Globus pallidus (tissue), 1 donor: ENCODE data around the gene PCBP2.
"Not testable (repeated sequence)": the region's sequence is repeated elsewhere in the genome, so short reads cannot be mapped to it uniquely, and the experiment has no call there.

Experiments
- DNase-seq: peaks from one replicate; pipeline ENCODE4 v3.0.0-alpha.2; 2015; ENCODE audit warnings: low spot score

PCBP2 gene

GRCh38 chr12:53441040-53441833 is 10.7 kb upstream of the PCBP2 start, which contains the start of gene PRR13:
Gene PRR13 (plus strand): TSS chr12:53441734. CDS start chr12:53442715, 981 bp downstream.
- DNase-seq, result peak; percentile 100

DNA sequence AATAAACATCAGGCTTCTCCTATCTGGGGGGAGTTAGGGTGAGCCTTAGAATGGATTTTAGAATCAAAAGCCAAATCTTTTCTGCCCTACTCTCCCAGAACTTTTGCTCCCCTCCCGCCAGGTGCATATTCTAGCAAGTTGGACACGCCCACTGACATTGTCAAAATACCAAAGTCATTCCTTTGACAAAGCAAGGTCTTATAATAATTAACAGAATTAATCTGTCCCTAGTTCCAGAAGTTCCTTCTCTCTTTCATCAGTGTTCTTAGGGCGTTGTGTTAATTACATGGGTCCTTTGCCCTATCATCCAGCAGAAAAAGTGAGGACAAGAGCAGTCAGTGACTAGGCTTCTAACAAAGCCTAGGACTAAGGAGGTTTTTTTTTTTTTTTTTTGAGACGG is 7.9 kb upstream of the PCBP2 start:
- no peak for DNase-seq

- not testable (repeated sequence) for DNase-seq
Observed at GRCh38 chr12:53444593-53445325, 7.1 kb upstream of the PCBP2 start.

- DNase-seq, result no peak
Observed at GRCh38 chr12:53450936-53451335, 966 bp upstream of the PCBP2 start.

- peak; percentile 91 for DNase-seq
Observed at GRCh38 chr12:53452159-53453077, 516 bp downstream of the PCBP2 start.

DNA sequence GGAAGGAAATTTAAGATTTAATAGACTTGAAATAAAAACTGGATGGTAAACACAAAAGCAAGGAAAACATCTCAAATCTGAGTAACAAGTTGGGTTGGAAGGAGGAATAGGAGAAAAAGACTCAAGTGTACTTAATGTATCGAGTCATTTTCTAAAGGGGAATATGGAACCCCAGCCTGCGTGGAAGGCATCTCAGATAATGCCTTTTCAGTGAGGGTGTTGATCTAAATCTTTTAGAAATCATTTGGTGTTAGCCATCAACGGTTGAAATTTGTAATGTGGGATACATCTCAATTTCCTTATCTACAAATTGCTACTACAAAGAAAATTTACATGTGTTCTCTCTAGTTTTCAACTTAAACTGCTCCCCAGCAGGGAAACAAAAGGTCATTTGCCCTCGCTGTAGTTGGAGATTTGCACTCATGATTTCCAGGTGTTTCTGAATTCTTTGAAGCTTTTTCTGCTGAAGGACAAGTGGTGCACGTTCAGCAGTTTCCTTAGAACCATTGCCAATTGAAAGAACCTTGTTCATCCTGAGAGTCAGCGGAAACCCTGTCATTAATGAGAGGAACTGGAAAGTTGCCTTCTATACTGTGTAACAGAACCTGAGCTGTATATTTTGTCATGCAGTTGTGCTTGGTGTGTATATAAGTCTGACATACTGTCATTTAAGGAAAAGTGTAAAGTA is 2.2 kb downstream of the PCBP2 start:
- no peak for DNase-seq

DNA sequence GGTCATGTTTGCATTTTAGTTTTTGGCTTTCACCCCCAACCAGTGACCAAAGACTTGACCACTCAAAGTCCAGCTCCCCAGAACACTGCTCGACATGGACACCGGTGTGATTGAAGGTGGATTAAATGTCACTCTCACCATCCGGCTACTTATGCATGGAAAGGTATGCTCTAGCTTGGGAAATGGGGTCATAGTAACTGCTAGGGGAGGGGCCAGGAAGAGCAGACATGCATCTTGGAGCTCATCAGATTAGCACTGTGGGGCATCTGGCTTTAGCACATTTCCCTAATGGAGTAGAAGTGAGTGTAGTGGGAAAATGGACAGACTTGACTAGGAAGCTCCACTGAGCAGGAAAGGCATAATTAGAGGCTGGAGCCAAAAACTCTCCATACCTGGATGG is 2.8 kb downstream of the PCBP2 start:
- no peak for DNase-seq

GRCh38 chr12:53456654-53457366 is 4.9 kb downstream of the PCBP2 start:
- no peak for DNase-seq

DNA sequence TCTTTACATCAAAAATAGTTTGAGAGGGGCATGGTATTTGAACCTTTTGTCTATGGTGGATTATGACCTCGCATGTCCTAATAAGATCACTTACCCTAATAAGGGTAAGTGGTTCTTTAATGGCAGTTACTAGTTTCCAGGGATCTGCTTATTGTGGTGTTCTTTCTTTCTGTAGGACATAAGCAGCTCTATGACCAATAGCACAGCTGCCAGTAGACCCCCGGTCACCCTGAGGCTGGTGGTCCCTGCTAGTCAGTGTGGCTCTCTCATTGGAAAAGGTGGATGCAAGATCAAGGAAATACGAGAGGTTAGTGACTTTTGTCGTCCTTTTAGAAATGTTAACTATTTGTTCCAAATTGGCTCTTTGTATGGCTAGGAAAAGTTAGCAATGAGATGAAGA is 7.2 kb downstream of the PCBP2 start:
- no peak for DNase-seq

DNA sequence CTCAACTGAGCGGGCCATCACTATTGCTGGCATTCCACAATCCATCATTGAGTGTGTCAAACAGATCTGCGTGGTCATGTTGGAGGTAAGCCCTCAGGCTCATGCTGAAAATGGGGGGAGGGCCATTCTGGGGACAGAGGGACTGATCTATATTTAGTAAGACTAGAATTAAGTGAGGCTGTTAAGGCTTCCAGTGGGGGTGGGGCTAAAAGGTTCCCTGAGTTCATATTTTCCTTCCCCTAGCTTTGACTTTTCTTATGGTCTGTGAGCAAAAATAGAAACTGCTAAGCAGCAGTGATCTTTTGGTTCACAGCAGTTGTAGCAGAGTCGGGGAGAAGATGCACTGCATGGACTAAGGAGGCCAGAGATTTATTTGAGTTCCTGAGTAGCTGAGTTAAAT is 9.2 kb downstream of the PCBP2 start:
- no peak for DNase-seq

GRCh38 chr12:53461591-53461990 is 9.7 kb downstream of the PCBP2 start:
- no peak for DNase-seq

GRCh38 chr12:53462935-53463334 is 11.0 kb downstream of the PCBP2 start:
- DNase-seq, result no peak

- no peak for DNase-seq
Observed at GRCh38 chr12:53463802-53464560, 12.1 kb downstream of the PCBP2 start.

- no peak for DNase-seq
Observed at GRCh38 chr12:53464685-53465418, 12.9 kb downstream of the PCBP2 start.

GRCh38 chr12:53465679-53466078 is 13.8 kb downstream of the PCBP2 start:
- DNase-seq, result no peak

DNA sequence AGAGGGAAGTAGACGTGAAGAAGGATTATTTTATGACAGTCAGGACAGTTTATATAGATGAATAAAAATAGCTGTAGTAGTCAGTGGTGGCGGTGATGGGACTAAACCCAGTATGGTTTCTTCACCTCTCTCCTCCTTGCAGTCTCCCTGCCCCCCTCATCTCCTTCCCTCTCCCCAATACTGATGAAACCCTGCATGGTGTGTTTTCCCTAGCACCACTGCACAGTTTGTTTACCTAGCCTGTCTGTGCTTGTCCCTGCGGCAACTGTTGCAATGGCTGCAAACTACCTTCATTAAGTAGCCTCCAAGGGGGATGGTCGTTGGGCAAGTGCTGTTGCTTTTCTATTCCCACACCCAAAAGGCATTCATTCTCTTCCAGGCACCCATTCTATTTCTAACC is 14.7 kb downstream of the PCBP2 start:
- no peak for DNase-seq

GRCh38 chr12:53467082-53467481 is 15.2 kb downstream of the PCBP2 start:
- no peak for DNase-seq

DNA sequence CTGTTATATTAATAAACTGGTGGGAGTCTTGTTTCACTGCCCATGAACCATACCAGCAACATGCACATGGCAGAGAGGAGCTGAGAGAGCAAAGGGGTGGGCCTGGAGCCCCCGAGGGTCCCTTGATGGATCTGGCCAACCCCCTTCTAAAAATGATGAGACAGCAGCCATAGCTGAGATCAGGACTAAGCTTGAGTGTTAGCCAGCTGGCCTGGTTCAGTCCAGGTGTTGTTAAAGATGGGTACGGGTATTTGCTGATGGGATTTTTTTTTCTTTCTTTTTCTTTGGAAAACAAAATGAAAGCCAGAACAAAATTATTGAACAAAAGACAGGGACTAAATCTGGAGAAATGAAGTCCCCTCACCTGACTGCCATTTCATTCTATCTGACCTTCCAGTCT is 16.0 kb downstream of the PCBP2 start:
- no peak for DNase-seq

DNA sequence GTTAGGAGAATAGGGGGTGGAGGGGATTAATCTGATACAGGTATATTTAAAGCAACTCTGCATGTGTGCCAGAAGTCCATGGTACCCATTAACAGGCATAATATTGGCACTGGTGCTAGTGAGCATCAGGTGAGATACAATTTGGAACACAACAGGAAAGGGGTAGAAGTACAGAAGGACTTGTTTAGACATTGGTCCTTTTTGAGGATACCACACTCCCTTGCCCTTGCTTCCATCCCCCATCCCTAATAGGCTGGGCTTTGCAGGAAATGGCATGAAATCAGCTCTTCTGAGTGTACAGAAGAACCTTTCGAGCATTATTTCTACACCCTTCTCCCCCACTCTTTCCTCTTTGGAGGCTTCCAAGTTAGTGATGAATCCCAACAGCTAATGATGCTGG is 16.4 kb downstream of the PCBP2 start:
- DNase-seq, result no peak
